Measurements from ENCODE around the gene GLIPR1L2.

GLIPR1L2 gene

DNA sequence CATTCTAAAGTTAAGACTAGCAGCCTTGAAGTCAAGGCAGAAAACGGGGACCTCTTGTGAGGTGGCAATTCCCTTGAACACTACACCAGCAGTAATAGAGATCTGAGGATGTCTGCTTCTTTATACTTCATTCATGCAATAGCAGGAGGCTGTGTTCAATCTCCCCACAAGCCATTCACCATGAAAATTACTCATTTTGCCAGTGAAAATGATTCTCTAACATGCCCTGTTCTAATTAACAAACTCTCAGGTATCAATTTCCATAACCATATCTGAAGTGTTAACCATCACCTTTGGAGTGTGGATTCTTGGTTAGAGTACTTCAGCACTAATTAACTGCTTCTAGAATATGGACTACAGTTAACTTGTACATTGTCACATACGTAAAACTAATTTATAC lies 86.2 kb downstream of the GLIPR1L2 start:
- no peak for DNase-seq (ENCODE audit: low read depth in 3 of 3)

DNA sequence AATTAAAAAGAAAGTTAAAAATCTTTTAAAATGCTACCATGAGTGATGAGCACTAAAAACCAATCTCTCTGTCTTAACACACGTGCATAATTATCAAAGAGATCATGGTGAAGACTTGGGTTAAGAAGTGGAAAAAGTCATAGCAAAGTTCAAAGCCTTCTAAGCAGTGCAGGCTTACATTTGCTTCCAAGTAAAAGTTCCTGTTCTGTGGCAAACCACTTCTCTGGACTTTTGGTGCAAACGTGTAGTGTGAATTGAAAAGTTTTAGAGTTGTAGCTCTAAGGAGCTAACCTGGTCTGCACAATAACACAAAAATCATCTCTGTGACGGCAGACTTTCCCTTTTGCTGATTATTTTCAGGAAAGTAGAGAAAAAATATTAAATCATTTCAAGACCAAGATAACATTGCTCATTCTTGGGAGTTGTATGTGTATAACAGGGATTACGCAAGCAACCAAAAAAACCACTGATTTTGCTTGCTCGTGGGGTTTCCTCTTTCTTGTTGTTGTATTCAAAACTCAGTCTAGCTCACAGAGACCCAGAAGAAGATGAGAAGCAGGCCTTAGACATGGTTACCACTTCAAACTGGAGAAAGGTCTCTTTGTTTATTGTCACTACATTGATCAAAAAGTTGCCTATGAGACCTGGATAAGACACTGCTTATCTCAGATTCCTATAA lies 87.4 kb downstream of the GLIPR1L2 start:
- DNase-seq (ENCODE audit: low read depth in 3 of 3): no peak

DNA sequence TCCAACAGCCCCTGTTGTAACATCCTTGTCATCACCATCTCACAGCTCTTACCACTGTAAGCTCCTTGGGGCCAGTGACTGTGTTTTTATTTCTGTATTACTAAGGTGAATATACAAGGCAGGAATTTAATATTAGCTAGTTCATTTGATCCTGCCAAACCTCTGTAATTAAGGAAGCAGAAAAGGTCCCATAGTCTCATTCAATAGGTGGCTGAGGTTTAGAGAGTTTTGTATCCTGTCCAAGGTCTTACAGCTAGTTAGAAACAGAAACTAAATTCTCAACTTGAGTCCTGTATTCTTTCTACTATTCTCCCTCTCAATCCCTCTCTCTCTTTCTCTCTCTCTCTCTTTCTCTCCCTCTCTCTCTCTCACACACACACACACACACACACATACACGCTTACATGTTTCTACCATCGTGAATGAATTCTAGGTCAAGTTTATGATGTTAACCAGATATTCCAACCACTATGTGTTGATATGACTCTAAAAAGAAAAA lies 89.1 kb downstream of the GLIPR1L2 start:
- DNase-seq (ENCODE audit: low read depth in 3 of 3): no peak

DNA sequence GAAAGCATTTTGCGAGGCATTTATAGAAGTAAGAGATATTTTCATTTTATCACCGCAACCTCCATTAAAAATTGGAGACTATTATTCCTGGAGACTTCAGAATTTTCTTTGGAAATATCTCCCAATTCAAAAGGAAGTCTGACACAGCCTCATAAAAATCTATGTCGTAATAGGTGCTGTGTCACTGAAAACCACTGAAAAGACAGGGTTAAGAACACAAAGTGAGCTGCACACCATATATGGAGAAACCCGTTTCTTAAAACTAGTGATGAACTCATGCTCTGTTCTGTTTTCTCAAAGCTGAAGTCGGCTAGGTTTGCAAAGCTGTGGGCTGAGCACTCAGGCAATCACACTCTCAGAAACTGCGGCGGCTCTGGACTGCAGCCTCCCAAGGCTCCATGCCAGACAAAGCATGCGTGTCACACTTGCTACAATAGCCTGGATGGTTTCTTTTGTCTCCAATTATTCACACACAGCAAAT lies 89.6 kb downstream of the GLIPR1L2 start, which contains the start of gene GLIPR1:
GLIPR1 (plus strand) TSS at position 287 of the 481 bp plus-strand sequence; CDS start at position 413, 126 bp downstream.
- peak; percentile 31 to 51 (median 40) for DNase-seq (ENCODE audit: low read depth in 3 of 3)

DNA sequence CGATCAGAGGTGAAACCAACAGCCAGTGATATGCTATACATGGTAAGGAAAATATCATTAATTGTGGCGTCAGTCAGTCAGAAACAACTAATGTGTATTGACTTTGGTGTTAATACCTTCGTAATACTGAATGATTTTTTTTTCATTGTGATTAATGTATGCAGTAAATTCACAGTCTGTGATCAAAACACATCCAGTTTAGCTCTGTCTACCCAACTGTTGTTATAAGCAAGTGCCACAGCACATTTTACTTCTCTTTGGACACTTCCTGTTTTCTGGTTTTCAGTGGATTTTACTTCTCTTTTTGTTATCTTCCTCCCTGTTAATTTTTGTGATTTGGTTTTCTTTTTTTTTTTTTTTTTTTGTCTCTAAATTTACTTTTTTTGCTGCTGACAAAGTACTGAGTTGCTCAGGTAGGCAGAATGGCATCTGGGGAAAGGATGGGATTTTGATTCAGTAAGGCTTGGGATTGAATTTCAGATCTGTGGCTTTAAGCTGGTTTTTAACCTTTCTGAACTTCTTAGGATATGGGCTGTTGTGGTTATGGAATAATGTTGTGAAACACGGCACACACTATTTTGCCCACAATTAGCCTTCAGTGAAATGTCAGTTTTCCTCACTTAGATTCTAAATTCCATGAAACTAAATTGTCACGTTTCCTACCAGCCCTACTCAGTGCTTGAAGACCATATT lies 90.3 kb downstream of the GLIPR1L2 start:
- DNase-seq (ENCODE audit: low read depth in 3 of 3): no peak

DNA sequence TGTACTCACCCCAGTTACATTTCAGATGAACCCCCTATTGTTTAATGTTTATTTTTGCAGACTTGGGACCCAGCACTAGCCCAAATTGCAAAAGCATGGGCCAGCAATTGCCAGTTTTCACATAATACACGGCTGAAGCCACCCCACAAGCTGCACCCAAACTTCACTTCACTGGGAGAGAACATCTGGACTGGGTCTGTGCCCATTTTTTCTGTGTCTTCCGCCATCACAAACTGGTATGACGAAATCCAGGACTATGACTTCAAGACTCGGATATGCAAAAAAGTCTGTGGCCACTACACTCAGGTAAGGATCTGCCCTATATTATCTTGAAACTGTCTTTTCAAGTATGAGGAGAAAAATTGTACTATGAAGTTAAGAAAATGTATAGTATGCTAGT lies 90.9 kb downstream of the GLIPR1L2 start:
- DNase-seq (ENCODE audit: low read depth in 3 of 3): no peak
